ENCODE measurements around the gene DLGAP1. TPM values are rescaled to one million over a fixed set of nuclear protein-coding genes. Genes with fewer than 3 reads are reported as not detected.

DLGAP1 gene
- total and polyA plus RNA-seq, 2 donors (not counting 1 experiment from before 2014, with no cell fraction given), result 0.07 to 0.61 TPM

- Histone ChIP-seq H3K79me2 (ENCODE audit: control insufficient read depth, insufficient read depth, low read length) (no peaks in the 10 kb centered on the region), H3K4me3 (ENCODE audit: control extremely low read depth in 1 of 5, extremely low read depth in 1 of 5, insufficient read depth in 1 of 5, low read depth in 2 of 5, low read length in 4 of 5) (no peak overlapping the region), H3K4me1 (ENCODE audit: control insufficient read depth in 2 of 2, insufficient read depth in 2 of 2, low read length in 2 of 2) (peaks cover 0 to 3% of the 10 kb centered on the region in 2 donors), H2AFZ (ENCODE audit: insufficient read depth, low read depth, low read length, poor library complexity, severe bottlenecking) (no peak overlapping the region), H3K4me2 (replicated peaks; ENCODE audit: low read depth, low read length, poor library complexity, severe bottlenecking) (no peak overlapping the region), H3K9me3 (ENCODE audit: control extremely low read depth in 1 of 3, control insufficient read depth in 2 of 3, insufficient read depth in 1 of 3, low read length in 2 of 3) (no peaks in the 10 kb centered on the region), H3K27ac (ENCODE audit: low read length in 2 of 2) (no peak overlapping the region), H4K20me1 (ENCODE audit: control insufficient read depth, insufficient read depth, low read length, poor library complexity, severe bottlenecking) (no peaks in the 10 kb centered on the region), H3K27me3 (replicated peaks in 1 of 4; ENCODE audit: control extremely low read depth in 1 of 4, control insufficient read depth in 3 of 4, insufficient read depth in 4 of 4, low read length in 3 of 4) (no peaks in the 10 kb centered on the region), H3K9ac (ENCODE audit: low read length) (no peak overlapping the region), H3K36me3 (replicated peaks in 1 of 2; ENCODE audit: control extremely low read depth in 1 of 2, control insufficient read depth in 1 of 2, extremely low read depth in 1 of 2, insufficient read depth in 2 of 2, low read length in 1 of 2) (no peaks in the 10 kb centered on the region)
- whole genome bisulfite sequencing (ENCODE audit: insufficient coverage), result 100% methylated on average over 1 of the region's 5 CpGs
- H3K27ac Mint-ChIP-seq, result no peak overlapping the region
- POLR2A ChIA-PET, result interaction anchor here (0.7 kb wide), 3 partner anchors 19 to 253 kb away, joined by 3 to 5 read pairs (median 4); no protein-coding TSS in a partner anchor
- TF ChIP-seq, protein P1, sequence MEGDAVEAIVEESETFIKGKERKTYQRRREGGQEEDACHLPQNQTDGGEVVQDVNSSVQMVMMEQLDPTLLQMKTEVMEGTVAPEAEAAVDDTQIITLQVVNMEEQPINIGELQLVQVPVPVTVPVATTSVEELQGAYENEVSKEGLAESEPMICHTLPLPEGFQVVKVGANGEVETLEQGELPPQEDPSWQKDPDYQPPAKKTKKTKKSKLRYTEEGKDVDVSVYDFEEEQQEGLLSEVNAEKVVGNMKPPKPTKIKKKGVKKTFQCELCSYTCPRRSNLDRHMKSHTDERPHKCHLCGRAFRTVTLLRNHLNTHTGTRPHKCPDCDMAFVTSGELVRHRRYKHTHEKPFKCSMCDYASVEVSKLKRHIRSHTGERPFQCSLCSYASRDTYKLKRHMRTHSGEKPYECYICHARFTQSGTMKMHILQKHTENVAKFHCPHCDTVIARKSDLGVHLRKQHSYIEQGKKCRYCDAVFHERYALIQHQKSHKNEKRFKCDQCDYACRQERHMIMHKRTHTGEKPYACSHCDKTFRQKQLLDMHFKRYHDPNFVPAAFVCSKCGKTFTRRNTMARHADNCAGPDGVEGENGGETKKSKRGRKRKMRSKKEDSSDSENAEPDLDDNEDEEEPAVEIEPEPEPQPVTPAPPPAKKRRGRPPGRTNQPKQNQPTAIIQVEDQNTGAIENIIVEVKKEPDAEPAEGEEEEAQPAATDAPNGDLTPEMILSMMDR (IDR thresholded peaks at IDR 0.05), result no peak
- no peak for TF ChIP-seq EZH2 (IDR thresholded peaks at IDR 0.05; ENCODE audit: borderline replicate concordance, insufficient read depth, low read depth, low read length, poor library complexity, severe bottlenecking)
- ATAC-seq (ENCODE audit: low read depth) (no peak), DNase-seq (no peak)
- peaks cover 17% of the 10 kb centered on the region for H3K4me1 Mint-ChIP-seq
- intact Hi-C loops (cut with micrococcal nuclease), result no loop called here
- CTCF ChIA-PET, result interaction anchor here (1.0 to 1.9 kb wide), 2 partner anchors 59 to 91 kb away, joined by 3 to 5 read pairs; no protein-coding TSS in a partner anchor
- no peaks in the 10 kb centered on the region for H3K27me3 Mint-ChIP-seq
- no peaks in the 10 kb centered on the region for H3K9me3 Mint-ChIP-seq (ENCODE audit: insufficient read depth)
- H3K4me3 Mint-ChIP-seq, result no peak overlapping the region
These were observed 909.0 kb downstream of the DLGAP1 start for GRCh38 chr18:3546106-3546505.

- ChIA-PET CTCF (interaction anchor here (0.8 to 1.9 kb wide), 2 partner anchors 90 to 97 kb away, joined by 3 to 5 read pairs; no protein-coding TSS in a partner anchor), POLR2A (no interaction called here)
These were observed 910.6 kb downstream of the DLGAP1 start for GRCh38 chr18:3544537-3544936.

More at GRCh38 chr18:3544537-3544936, 910.6 kb downstream of the DLGAP1 start:
- H3K4me1 ChIP-seq (ENCODE audit: control insufficient read depth in 2 of 2, insufficient read depth in 2 of 2, low read length in 2 of 2), result peaks cover 0 to 3% of the 10 kb centered on the region in 2 donors
- intact Hi-C loops (cut with micrococcal nuclease), result no loop called here
- no peak overlapping the region for H3K4me3 Mint-ChIP-seq
- H3K36me3 ChIP-seq (replicated peaks in 1 of 2; ENCODE audit: control extremely low read depth in 1 of 2, control insufficient read depth in 1 of 2, extremely low read depth in 1 of 2, insufficient read depth in 2 of 2, low read length in 1 of 2), result no peaks in the 10 kb centered on the region
- no peak overlapping the region for H3K9ac ChIP-seq (ENCODE audit: low read length)
- H3K27ac Mint-ChIP-seq, result no peak overlapping the region
- DNase-seq (no peak), ATAC-seq (ENCODE audit: low read depth) (no peak)
- no peaks in the 10 kb centered on the region for H4K20me1 ChIP-seq (ENCODE audit: control insufficient read depth, insufficient read depth, low read length, poor library complexity, severe bottlenecking)
- no peaks in the 10 kb centered on the region for H3K9me3 Mint-ChIP-seq (ENCODE audit: insufficient read depth)
- no peaks in the 10 kb centered on the region for H3K27me3 Mint-ChIP-seq
- H3K4me1 Mint-ChIP-seq, result peaks cover 17% of the 10 kb centered on the region
- no peaks in the 10 kb centered on the region for H3K79me2 ChIP-seq (ENCODE audit: control insufficient read depth, insufficient read depth, low read length)
- H3K4me2 ChIP-seq (replicated peaks; ENCODE audit: low read depth, low read length, poor library complexity, severe bottlenecking), result no peak overlapping the region
- H3K27me3 ChIP-seq (replicated peaks in 1 of 4; ENCODE audit: control extremely low read depth in 1 of 4, control insufficient read depth in 3 of 4, insufficient read depth in 4 of 4, low read length in 3 of 4), result no peaks in the 10 kb centered on the region
- H3K9me3 ChIP-seq (ENCODE audit: control extremely low read depth in 1 of 3, control insufficient read depth in 2 of 3, insufficient read depth in 1 of 3, low read length in 2 of 3), result no peaks in the 10 kb centered on the region
- WGBS (ENCODE audit: insufficient coverage), result no CpG with 5 or more reads among the region's 2 CpGs
- no peak overlapping the region for H3K4me3 ChIP-seq (ENCODE audit: control extremely low read depth in 1 of 5, extremely low read depth in 1 of 5, insufficient read depth in 1 of 5, low read depth in 2 of 5, low read length in 4 of 5)
- H3K27ac ChIP-seq (ENCODE audit: low read length in 2 of 2), result no peak overlapping the region
- H2AFZ ChIP-seq (ENCODE audit: insufficient read depth, low read depth, low read length, poor library complexity, severe bottlenecking), result no peak overlapping the region
- TF ChIP-seq, protein P1 (IDR thresholded peaks at IDR 0.05), result no peak
- no peak for TF ChIP-seq EZH2 (IDR thresholded peaks at IDR 0.05; ENCODE audit: borderline replicate concordance, insufficient read depth, low read depth, low read length, poor library complexity, severe bottlenecking)
